A549 (cell line): ENCODE results near the gene TMBIM1. TPM values are rescaled to one million over a fixed set of nuclear protein-coding genes. Genes with fewer than 3 reads are reported as not detected.

Experiments
- ATAC-seq, 2 experiments: fragments of 200-7000 bp in 1 of 2; fragments of >200 bp in 1 of 2; cut with Nextera tagmentation in 1 of 2; cut with Tn5 transposase in 1 of 2; 3 replicates each; pipeline versions ENCODE4 v1.8.0 to v1.9.1; 2018 to 2020; ENCODE audit warnings: mild to moderate bottlenecking in 1 of 2, moderate library complexity in 1 of 2
- CTCF ChIA-PET: fragments of 300-600 bp; sonication (Branson Sonifier 250); formaldehyde crosslinking; extraction: SDS; loops from one replicate; lab custom pipeline; 2021; ENCODE audit warnings: antibody characterized with exemption, inconsistent platforms; lab: Yijun Ruan, JAX
- POLR2A ChIA-PET: fragments of 350-600 bp; formaldehyde crosslinking; extraction: SDS; loops from one replicate; lab custom pipeline; 2021; ENCODE audit warnings: antibody characterized with exemption, inconsistent platforms; lab: Yijun Ruan, JAX
- DNase-seq, 2 experiments: peaks; one replicate each; pipeline versions ENCODE4 v3.0.0 to v3.0.0-alpha.2; 2011 to 2016; ENCODE audit warnings: low read depth in 1 of 2, low spot score in 1 of 2
- FAIRE-seq: peaks from 2 replicates; lab custom pipeline; 2011; peaks lifted over from hg19 to GRCh38; lab: Jason Lieb, UNC
- H3K27ac ChIP-seq, 2 experiments: fragments of >200 bp; sonication (Bioruptor Twin); formaldehyde crosslinking; 3 replicates each; pipeline ENCODE4 v1.5.1; 2016 to 2017
- H3K4me1 ChIP-seq: fragments of >200 bp; sonication (Bioruptor Twin); formaldehyde crosslinking; 3 replicates; pipeline ENCODE4 v1.6.1; 2016
- H3K4me2 ChIP-seq: fragments of >200 bp; sonication (Bioruptor Twin); formaldehyde crosslinking; 3 replicates; pipeline ENCODE4 v1.6.1; 2016
- H3K4me3 ChIP-seq: fragments of >200 bp; sonication (Bioruptor Twin); formaldehyde crosslinking; 3 replicates; pipeline ENCODE4 v1.5.1; 2016
- H3K9me3 ChIP-seq: fragments of >200 bp; sonication (Bioruptor Twin); formaldehyde crosslinking; 3 replicates; pipeline ENCODE4 v1.6.1; 2016
- BHLHE40 ChIP-seq: IDR thresholded peaks from 2 replicates; pipeline ENCODE4 v1.6.1; 2012; ENCODE audit warnings: low read depth, low read length, inconsistent platforms
- CBX2 ChIP-seq: fragments of 200-600 bp; sonication (generic); IDR thresholded peaks from 2 replicates; pipeline ENCODE4 v1.6.1; 2016; ENCODE audit warnings: low read depth, mild to moderate bottlenecking, borderline replicate concordance
- EHF ChIP-seq: fragments of 250-450 bp; sonication (Bioruptor Pico); IDR thresholded peaks from 2 replicates; pipeline ENCODE4 v1.5.0; 2020; ENCODE audit warnings: mild to moderate bottlenecking
- EP300 ChIP-seq, 2 experiments: fragments of >200 bp; sonication (Bioruptor Twin); formaldehyde crosslinking; IDR thresholded peaks; 2 replicates in 1 of 2; 3 replicates in 1 of 2; pipeline ENCODE4 v1.6.1; 2016 to 2017
- ESRRA ChIP-seq: fragments of 150-350 bp; IDR thresholded peaks from 2 replicates; pipeline ENCODE4 v1.6.1; 2014; ENCODE audit warnings: mild to moderate bottlenecking, low read length, borderline replicate concordance
- FOSL2 ChIP-seq, 2 experiments: fragments of 450-650 bp in 1 of 2; fragments of >200 bp in 1 of 2; sonication (Bioruptor Twin) in 1 of 2; formaldehyde crosslinking; IDR thresholded peaks; 2 replicates each; pipeline versions ENCODE4 v1.5.0 to v1.6.1; 2016 to 2020; ENCODE audit warnings: mild to moderate bottlenecking in 1 of 2, moderate library complexity in 1 of 2
- HOXB5 ChIP-seq: fragments of 250-450 bp; sonication (Bioruptor Pico); IDR thresholded peaks from 2 replicates; pipeline ENCODE4 v1.5.0; 2020; ENCODE audit warnings: mild to moderate bottlenecking, moderate library complexity
- KDM1A ChIP-seq: fragments of 200-600 bp; sonication (generic); IDR thresholded peaks from 2 replicates; pipeline ENCODE4 v1.6.1; 2016; ENCODE audit warnings: low read depth, mild to moderate bottlenecking
- MAFK ChIP-seq: fragments of 450-650 bp; IDR thresholded peaks from 2 replicates; pipeline ENCODE4 v1.6.1; 2014; ENCODE audit not compliant: partially characterized antibody
- MAZ ChIP-seq: fragments of 150-350 bp; IDR thresholded peaks from 2 replicates; pipeline ENCODE4 v1.6.1; 2014; ENCODE audit warnings: antibody characterized with exemption, low read depth, low read length, borderline replicate concordance
- NR3C1 ChIP-seq: fragments of >200 bp; sonication (Bioruptor Twin); formaldehyde crosslinking; IDR thresholded peaks from 3 replicates; pipeline ENCODE4 v1.6.1; 2017
- POLR2A ChIP-seq: IDR thresholded peaks from 2 replicates; pipeline ENCODE4 v1.6.1; 2012; ENCODE audit warnings: mild to moderate bottlenecking, low read length
- RCOR1 ChIP-seq: fragments of 150-350 bp; IDR thresholded peaks from 2 replicates; pipeline ENCODE4 v1.6.1; 2014; ENCODE audit warnings: antibody characterized with exemption, low read length, low read depth
- SMC3 ChIP-seq: fragments of >200 bp; sonication (Bioruptor Twin); formaldehyde crosslinking; IDR thresholded peaks from 3 replicates; pipeline ENCODE4 v1.6.1; 2018; ENCODE audit warnings: inconsistent platforms
- ZSCAN20 ChIP-seq: fragments of 250-450 bp; sonication (Bioruptor Pico); IDR thresholded peaks from 2 replicates; pipeline ENCODE4 v1.8.0; 2022; ENCODE audit warnings: mild to moderate bottlenecking, moderate library complexity
- WGBS: methylation state at CpG from one replicate; pipeline ENCODE4 v1.1.6; 2017; ENCODE audit errors: missing lambda C conversion rate; 5-methylcytosine and 5-hydroxymethylcytosine counted together
- polyA plus RNA-seq, 4 experiments: library from polyadenylated mRNA; depleted of rRNA in 3 of 4; stranded (reverse); fragments of >200 nt; fragmentation: RNase III in 1 of 4; extraction: RNeasy Plus Mini Kit Qiagen cat#74134 plus additional on column Dnase treatment in 1 of 4; gene quantifications; 2 replicates in 3 of 4; 3 replicates in 1 of 4; pipeline ENCODE4 v1.2.3, GENCODE V29; 2011 to 2017
- TF ChIP-seq, protein P1 (sequence below): fragments of 450-650 bp; IDR thresholded peaks from 2 replicates; pipeline ENCODE4 v1.6.1; 2014; ENCODE audit warnings: antibody characterized with exemption
- TF ChIP-seq, protein P2 (sequence below): fragments of 150-350 bp; IDR thresholded peaks from 2 replicates; pipeline ENCODE4 v1.6.1; 2014; ENCODE audit warnings: low read depth, mild to moderate bottlenecking, low read length

TMBIM1 gene
- polyA plus RNA-seq, 2 of the 4 experiments (the other 2 are of a cell fraction) = 61.4 to 70.4 TPM

DNA sequence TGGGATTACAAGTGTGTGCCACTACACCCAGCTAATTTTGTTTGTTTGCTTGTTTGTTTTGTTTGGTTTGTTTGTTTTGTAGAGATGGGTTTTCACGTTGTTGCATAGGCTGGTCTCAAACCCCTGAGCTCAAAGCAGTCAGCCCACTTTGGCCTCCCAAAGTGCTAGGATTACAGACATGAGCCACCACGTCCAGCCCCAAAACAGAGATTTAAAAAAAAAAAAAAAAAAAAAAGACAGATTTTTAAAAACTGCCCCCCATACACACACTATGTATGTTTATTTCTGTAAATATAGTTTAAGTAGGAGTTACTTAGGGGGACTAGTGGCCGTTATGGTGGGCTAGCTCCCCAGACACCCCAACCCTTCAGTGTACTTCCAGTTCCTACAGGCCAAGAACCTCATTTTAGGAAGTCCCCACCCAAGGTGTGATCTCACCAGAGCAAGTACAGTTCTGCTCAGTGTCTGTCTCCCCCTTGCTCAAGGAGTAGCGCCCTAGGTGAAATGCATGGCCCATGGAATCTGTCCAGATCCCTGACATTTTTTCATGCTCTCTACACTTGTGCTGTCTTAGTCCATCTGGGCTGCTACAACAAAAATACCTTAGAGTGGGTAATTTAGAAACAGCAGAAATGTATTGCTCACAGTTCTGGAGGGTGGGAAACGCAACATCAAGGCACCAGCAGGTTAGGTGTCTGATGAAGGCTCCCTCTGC is 1.6 kb upstream of the TMBIM1 start:
- TF ChIP-seq ESRRA = no peak
- no peak for TF ChIP-seq RCOR1
- no peak for TF ChIP-seq FOSL2 (IDR thresholded peaks at IDR 0.05)
- no peak for TF ChIP-seq FOSL2 (CRISPR knock-in tag; IDR thresholded peaks at IDR 0.05)
- TF ChIP-seq, protein P1, sequence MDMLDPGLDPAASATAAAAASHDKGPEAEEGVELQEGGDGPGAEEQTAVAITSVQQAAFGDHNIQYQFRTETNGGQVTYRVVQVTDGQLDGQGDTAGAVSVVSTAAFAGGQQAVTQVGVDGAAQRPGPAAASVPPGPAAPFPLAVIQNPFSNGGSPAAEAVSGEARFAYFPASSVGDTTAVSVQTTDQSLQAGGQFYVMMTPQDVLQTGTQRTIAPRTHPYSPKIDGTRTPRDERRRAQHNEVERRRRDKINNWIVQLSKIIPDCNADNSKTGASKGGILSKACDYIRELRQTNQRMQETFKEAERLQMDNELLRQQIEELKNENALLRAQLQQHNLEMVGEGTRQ = no peak
- no peak for TF ChIP-seq ZSCAN20
- TF ChIP-seq MAFK = no peak
- TF ChIP-seq, protein P2, sequence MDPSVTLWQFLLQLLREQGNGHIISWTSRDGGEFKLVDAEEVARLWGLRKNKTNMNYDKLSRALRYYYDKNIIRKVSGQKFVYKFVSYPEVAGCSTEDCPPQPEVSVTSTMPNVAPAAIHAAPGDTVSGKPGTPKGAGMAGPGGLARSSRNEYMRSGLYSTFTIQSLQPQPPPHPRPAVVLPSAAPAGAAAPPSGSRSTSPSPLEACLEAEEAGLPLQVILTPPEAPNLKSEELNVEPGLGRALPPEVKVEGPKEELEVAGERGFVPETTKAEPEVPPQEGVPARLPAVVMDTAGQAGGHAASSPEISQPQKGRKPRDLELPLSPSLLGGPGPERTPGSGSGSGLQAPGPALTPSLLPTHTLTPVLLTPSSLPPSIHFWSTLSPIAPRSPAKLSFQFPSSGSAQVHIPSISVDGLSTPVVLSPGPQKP = no peak
- TF ChIP-seq, all 56 proteins: peak for 0
- ChIA-PET CTCF (interaction anchor here (0.6 to 3.5 kb wide), 8 partner anchors 10 to 102 kb away, joined by 3 to 19 read pairs (median 3); partner anchors contain the start of gene CATIP), POLR2A (no interaction called here)
- Histone ChIP-seq H3K27ac (no peak overlapping the region), H3K9me3 (no peaks in the 10 kb centered on the region), H3K4me3 (no peak overlapping the region), H3K4me1 (peaks cover 33% of the 10 kb centered on the region), H3K4me2 (no peak overlapping the region)
- DNase-seq (no peak), FAIRE-seq (no peak), ATAC-seq (no peak)
- WGBS = 60% methylated on average over 5 of the region's 5 CpGs

GRCh38 chr2:218291318-218292047 is 820 bp downstream of the TMBIM1 start:
- peak overlapping the region; percentile 91 for H3K4me3 ChIP-seq
- H3K27ac ChIP-seq = peak overlapping the region; percentile 92 to 97
- 36% methylated on average over 11 of the region's 12 CpGs for WGBS
- ChIA-PET POLR2A (no interaction called here), CTCF (interaction anchor here (0.6 to 4.2 kb wide), 14 partner anchors 8 to 978 kb away, joined by 3 to 40 read pairs (median 8); partner anchors contain the start of genes AAMP, CATIP, PNKD and RNF25)
- peak overlapping the region; percentile 98 for H3K4me2 ChIP-seq
- no peak for FAIRE-seq
- no peaks in the 10 kb centered on the region for H3K9me3 ChIP-seq
- H3K4me1 ChIP-seq = peaks cover 46% of the 10 kb centered on the region
- DNase-seq = no peak
- peak; percentile 5 to 16; a peak in 5 of 6 replicates for ATAC-seq
- TF ChIP-seq SMC3 (no peak), BHLHE40 (no peak), EP300 (IDR thresholded peaks at IDR 0.05) (no peak), FOSL2 (IDR thresholded peaks at IDR 0.05) (no peak), FOSL2 (CRISPR knock-in tag; IDR thresholded peaks at IDR 0.05) (no peak), NR3C1 (no peak), CBX2 (no peak), POLR2A (no peak), MAZ (no peak), MAFK (no peak), HOXB5 (no peak)
- TF ChIP-seq, protein P2 = no peak

GRCh38 chr2:218290316-218291261 is 1.7 kb downstream of the TMBIM1 start:
- Histone ChIP-seq H3K27ac (peak overlapping the region in 1 of 2 experiments; percentile 92; a peak in 4 of 6 replicates), H3K4me3 (peak overlapping the region; percentile 91; the same call in 2 of the 3 replicates), H3K4me1 (peaks cover 55% of the 10 kb centered on the region), H3K4me2 (peak overlapping the region; percentile 98), H3K9me3 (no peaks in the 10 kb centered on the region)
- DNase-seq (no peak), FAIRE-seq (no peak), ATAC-seq (no peak)
- ChIA-PET POLR2A (no interaction called here), CTCF (interaction anchor here (0.9 to 4.2 kb wide), 10 partner anchors 9 to 381 kb away, joined by 3 to 40 read pairs (median 13); partner anchors contain the start of genes AAMP, CATIP, PNKD and RNF25)
- 89% methylated on average over 12 of the region's 12 CpGs for WGBS
- TF ChIP-seq EHF (CRISPR knock-in tag) = no peak
- TF ChIP-seq FOSL2 (IDR thresholded peaks at IDR 0.05) = no peak
- TF ChIP-seq FOSL2 (CRISPR knock-in tag; IDR thresholded peaks at IDR 0.05) = no peak
- TF ChIP-seq MAZ = no peak
- TF ChIP-seq KDM1A = no peak
